ENCODE measurements around the gene ABHD12.

- TF ChIP-seq POLR2A (IDR thresholded peaks at IDR 0.05) (no peak), CTCF (IDR thresholded peaks at IDR 0.05) (peak in 10 of 12 donors; percentile 14 to 43 (median 34))
Observed at GRCh38 chr20:25336561-25337422, 53.8 kb downstream of the ABHD12 start.

Data from heart left ventricle (tissue), 13 donors.